ENCODE data around the gene GFPT1.
A peak's percentile ranks its signal among the peaks of the same experiment; 100 is the strongest.

Gene GFPT1

GRCh38 chr2:69316550-69316949 lies 70.5 kb downstream of the GFPT1 start:
- DNase-seq (ENCODE audit: low spot score): no peak

DNA sequence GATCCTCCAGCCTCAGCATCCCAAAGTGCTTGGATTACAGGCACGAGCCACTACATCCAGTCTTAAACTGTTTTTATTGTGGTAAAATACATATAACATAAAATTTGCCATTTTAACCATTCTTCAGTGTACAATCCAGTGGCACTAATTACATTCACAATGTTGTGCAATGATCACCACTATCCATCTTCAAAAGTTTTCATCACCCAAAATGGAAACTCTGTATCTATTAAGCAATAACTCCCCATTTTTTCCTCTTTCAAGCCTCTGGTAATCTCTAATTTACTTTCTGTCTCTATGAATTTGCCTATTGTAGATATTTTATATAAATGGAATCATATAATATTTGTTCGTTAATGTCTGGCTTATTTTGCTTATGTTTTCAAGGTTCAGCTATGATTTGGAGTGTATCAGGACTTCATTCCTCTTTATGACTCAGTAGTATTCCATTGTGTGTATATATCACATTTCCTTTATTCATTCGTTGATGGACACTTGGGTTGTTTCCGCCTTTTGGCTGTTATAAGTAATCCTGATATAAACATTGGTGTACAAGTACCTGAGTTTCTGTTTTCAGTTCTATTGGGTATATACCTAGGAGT lies 71.8 kb downstream of the GFPT1 start:
- no peak for DNase-seq (ENCODE audit: low spot score)

DNA sequence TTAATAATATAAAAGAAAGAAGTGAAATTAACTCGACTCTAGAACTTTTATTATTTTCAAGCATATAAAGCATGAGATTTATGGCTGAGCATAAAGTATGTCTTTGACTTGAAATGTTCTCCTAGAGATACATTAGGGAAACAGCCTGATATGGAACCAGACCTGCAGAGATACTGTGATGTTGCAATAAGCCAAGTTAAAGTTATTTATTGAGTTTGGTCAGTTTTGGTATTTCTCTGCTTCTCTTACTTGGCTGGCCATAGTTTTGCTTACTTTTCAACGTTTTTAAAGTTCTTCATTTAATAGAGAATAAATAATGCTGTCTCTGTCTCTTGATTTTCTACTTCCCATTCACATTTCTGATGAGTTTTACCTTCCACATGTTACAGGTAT lies 76.0 kb downstream of the GFPT1 start:
- DNase-seq (ENCODE audit: low spot score): peak; percentile 51

DNA sequence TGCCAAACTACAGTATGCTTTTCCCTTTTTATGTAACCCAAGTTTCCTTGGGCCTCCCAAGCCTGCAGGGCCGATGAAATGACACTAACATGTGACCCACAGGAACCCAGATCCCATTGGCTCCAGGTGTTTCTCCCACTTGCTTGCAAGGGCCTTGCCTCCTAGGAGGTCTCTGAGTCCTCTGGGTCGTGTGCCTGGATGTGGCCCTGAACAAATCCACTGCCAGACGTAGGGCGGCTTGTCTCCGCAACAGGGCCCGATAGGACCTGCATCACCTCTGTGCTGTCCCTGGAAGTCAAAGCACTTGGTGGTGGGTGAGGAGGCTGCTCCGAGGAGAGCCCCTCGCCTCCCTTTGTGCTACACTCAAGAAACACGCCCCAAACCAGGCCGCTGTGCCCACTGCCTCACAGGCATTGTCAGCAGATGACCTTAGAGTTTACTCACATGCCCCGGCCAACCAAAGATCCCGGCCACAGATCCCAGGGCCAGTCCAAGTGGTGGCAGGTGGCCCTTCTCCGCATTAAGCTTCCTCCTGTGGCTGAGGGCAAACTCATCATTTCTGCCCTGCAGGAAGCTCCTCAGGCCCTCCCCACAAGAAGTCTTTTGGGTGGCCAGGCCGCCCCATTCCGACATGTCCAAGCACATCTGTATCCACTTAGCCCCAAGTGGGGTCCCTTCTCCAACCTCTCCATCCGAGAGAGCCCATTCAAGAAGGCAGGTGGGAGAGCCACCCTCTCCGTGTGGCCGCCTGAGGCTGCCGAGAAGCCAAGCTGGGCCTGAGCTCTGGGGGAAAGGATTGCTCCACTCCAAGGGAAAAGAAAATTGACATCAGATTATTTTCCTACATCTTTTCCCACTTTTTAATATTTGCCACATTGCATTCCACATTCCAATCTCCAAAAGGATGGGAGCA lies 76.7 kb downstream of the GFPT1 start:
- no peak for DNase-seq (ENCODE audit: low spot score)

- peak; percentile 71 for DNase-seq (ENCODE audit: low spot score)
Measured at GRCh38 chr2:69309351-69310110, 77.5 kb downstream of the GFPT1 start.

GRCh38 chr2:69308338-69308737 lies 78.7 kb downstream of the GFPT1 start:
- DNase-seq (ENCODE audit: low spot score): no peak

DNA sequence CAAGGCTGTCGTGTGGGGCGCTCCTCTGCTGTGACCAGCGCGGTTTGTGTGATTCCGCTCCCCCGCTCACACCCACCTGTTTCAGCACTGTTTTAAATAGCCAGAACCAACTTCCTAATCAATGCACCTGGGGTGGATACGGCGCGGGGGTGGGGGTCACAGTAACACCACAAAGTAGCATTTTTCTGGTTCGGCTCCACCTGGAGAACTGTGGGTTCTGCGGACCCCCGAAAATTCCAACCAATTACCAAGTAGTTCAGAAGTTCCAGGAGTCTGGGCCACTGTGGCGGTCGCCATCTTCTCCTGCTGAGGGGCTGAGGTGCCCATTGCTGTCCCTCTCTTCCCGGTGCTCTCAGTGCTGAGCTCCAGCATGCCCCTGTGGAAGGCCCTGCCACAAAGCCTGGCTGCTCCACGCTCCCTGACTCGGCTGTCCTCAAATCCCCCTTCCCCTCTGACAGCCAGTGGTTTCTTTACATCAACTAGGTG lies 79.4 kb downstream of the GFPT1 start:
- no peak for DNase-seq (ENCODE audit: low spot score)

DNA sequence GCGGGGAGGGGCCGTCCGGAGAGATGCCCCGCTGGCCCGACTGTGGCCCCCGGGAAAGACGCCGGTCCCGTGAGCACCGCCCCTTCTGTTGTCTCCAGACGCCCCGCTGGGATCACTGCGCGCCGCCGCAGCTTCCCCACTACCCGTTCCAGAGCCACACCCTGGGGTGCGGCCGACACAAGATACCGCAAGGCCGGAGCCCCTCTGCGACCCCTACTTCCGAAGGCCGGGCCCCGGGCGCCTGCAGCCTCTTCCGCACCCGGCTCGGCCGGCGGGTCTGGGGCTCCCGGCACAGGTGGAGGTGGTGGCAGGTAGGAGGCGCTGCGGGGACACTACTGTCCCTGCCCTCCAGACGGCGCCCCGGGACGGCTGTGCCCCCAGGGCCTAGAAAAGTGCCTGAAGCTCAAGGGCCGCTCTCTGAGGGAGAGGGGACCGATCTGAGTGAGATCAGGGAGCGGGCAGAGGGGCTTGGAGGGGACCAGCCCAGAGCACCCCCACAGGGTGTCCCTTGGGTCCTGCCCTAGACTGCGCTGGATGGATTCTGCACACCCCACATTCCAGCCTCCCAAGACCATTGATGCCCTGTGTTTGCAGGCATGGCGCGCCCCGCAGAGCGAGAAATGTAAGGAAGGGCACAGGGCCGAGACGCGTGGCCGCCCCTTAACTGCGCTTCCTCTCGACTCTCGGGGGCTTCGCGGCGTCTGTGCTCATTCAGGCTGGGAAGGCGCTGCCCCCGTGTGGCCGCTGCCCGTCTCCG lies 80.0 kb downstream of the GFPT1 start:
- peak; percentile 92 for DNase-seq (ENCODE audit: low spot score)

DNA sequence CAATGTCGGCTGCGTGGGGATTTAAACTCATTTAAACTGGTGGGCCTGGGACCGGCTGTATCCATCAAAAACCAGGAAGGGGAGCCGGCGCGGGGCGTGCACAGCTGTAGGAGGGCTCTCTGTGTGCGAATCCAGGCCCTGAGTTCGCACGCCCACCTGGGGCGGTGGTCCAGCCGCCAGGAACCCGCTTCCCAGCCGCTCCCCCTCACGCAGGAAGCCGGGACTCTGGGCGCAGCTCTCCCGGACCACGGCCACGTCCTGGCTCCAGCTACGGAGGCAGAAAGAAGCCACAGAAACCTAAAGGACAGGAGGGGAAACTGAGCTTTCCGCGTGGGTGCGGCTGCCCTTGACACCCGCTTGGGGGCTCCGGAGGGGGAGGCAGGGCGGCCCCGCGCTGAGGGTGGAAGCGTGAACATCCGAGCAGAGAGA lies 80.6 kb downstream of the GFPT1 start:
- DNase-seq (ENCODE audit: low spot score): peak; percentile 50

- peak; percentile 56 for DNase-seq (ENCODE audit: low spot score)
Measured at GRCh38 chr2:69305712-69306392, 81.2 kb downstream of the GFPT1 start.

DNA sequence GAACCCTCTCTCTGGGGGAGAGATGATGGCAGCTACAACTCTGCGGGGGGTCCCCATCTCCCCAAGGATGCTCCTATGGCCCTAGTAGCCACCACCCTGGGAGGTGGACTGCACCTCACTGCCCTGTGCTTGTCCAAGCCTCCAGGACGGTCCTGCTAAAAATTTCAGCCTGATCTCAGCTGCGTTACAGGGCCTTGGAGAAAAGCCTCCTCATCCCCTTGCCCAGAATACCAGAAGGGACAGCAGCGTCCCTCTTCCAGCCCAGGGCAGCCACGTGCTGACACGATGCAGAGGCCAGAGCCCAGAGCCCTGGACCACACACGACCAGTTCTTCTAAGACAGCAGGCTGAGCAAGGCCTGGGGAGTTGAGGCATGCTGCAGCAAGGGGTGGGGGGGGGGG lies 81.9 kb downstream of the GFPT1 start:
- no peak for DNase-seq (ENCODE audit: low spot score)

DNA sequence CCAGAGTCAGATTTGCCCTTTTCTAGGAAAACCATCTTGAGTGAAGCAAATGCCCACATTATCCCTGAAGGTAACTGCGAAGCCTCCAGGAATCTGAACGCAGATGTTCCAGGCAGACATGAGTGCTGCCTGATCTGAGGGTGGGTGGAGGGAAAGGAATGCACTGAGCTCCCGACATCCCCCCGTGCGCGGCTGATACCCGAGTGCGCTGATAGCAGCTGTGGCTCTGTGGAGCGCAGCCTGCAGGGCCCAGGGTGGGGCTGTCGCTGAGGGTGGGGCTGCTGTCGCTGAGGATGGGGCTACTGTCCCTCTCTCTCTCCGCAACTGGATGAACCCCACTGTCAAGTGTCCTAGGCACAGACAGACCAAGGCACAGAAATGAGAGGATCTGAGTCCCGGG lies 82.4 kb downstream of the GFPT1 start:
- no peak for DNase-seq (ENCODE audit: low spot score)

GRCh38 chr2:69300650-69301049 lies 86.4 kb downstream of the GFPT1 start:
- no peak for DNase-seq (ENCODE audit: low spot score)

DNA sequence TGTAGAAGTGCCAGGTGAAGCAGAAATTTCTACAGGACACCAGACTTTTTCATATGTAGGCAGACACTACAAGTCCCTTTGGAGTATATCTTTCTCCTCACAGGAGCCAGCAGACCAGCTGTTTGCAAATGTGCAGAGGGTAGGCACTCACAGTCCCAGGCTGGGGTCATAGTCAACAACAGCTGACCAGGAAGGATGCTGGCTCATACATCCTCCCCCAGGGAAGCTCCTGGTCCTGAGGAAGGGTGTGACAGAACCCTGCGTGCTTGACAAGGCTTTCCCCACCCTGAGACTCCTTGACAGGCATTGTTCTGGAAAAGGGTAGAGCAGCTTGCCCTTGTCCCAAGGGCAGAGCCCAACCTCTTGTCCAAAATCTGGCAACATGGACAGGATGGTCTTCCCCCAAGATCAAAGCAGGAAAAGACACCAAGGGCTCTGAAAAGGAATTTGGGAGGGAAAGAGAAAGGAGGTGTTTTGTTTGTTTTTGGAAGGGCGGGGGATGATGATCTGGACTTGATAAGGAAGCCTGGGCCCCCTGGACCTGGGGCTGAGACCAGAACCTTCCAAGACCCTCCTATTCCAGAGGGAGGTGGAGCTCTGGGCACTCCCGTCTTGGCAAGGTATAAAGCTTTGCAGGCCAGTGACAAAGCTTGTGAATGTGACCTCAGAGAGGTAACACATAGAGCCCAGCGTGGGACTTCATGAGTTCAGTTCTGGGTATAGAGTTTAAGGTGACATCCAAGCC lies 87.1 kb downstream of the GFPT1 start:
- DNase-seq (ENCODE audit: low spot score): no peak

- DNase-seq (ENCODE audit: low spot score): peak; percentile 47
Measured at GRCh38 chr2:69298862-69299261, 88.2 kb downstream of the GFPT1 start.

GRCh38 chr2:69298261-69298660 lies 88.8 kb downstream of the GFPT1 start:
- DNase-seq (ENCODE audit: low spot score): peak; percentile 90

DNA sequence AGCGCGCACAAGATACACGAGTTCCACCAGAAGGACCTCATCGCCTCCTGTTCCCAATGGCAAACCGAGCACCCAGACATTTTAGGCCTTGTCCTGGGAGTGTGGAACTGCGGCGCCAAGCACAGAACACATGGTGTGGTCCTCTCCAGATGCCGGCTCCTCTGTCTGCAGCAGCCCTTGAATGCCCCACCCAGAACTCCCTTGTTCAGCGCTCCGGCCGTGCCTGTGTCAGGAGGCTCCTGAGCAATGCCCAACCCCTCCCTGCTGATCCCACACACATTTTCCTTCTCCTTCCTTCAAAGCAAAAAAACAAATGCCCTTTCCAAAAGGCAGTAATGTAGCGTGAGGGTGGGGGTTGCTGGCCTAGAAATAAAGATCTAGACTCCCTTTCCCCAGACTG lies 89.8 kb downstream of the GFPT1 start:
- DNase-seq (ENCODE audit: low spot score): no peak

DNA sequence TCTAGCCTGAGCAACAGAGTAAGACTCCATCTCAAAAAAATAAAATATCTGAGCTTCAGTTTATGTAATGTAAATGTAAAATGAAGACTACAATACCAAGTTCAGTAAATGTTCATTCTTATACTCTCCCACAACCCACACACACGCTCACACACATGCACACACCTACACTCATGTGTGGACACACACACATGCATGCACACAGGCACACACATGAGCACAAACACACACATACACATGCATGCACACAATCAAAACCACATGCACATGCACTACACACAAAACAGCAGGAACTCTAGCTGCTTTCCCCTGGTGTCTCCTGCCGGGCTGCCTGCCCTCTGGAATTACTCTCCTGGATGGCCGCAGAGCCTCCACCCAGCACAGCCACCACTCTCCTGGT lies 90.6 kb downstream of the GFPT1 start:
- DNase-seq (ENCODE audit: low spot score): no peak

- no peak for DNase-seq (ENCODE audit: low spot score)
Measured at GRCh38 chr2:69292256-69292655, 94.8 kb downstream of the GFPT1 start.

DNA sequence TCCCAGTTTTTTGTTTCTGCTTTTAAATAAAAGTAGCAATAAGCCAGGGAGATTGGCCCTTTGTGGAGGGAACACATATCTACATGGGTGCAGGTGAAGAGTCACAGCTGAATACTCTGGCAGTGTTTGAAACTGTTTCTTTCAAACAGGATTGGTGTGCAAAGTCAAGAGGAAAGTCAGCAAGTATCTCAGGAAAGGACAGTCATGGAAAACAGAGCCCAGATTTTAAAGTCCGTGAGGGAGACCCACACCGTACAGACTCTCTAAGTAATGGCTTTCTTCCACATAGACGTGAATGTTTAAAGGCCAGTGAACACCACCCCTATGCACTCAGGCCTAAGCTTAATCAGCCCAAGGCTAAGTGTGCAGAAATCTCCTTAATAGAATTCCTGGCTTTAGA lies 95.3 kb downstream of the GFPT1 start:
- DNase-seq (ENCODE audit: low spot score): no peak
